Pancreas (tissue), 10 donors: ENCODE results near the gene SH2B3. TPM values are rescaled to one million over a fixed set of nuclear protein-coding genes. Genes with fewer than 3 reads are reported as not detected.

Experiments
- ATAC-seq, 4 donors: fragments of 200-7000 bp; cut with Tn5 transposase; one replicate each; pipeline versions ENCODE4 v1.8.0 to v1.9.1; 2020; ENCODE audit warnings: mild to moderate bottlenecking in 4 of 4, moderate library complexity in 4 of 4
- DNase-seq, 6 donors: peaks; one replicate each; pipeline ENCODE4 v3.0.0-alpha.2; 2020
- FAIRE-seq: peaks from 2 replicates; lab custom pipeline; 2012; peaks lifted over from hg19 to GRCh38; lab: Jason Lieb, UNC
- H3K27ac ChIP-seq, 4 donors: fragments of 200-600 bp; sonication (generic); 1 replicate in 3 of 4; 2 replicates in 1 of 4; pipeline versions ENCODE4 v1.5.0 to v1.8.0; 2020
- H3K27me3 ChIP-seq, 4 donors: fragments of 200-600 bp; one replicate each; pipeline ENCODE4 v1.8.0; 2021
- H3K36me3 ChIP-seq, 3 donors: fragments of 200-600 bp; sonication (generic) in 1 of 3; one replicate each; pipeline versions ENCODE4 v1.5.0 to v1.8.0; 2020 to 2021
- H3K4me1 ChIP-seq, 3 donors: fragments of 200-600 bp; one replicate each; pipeline ENCODE4 v1.8.0; 2021
- H3K4me3 ChIP-seq, 4 donors: fragments of 200-600 bp; sonication (generic) in 2 of 4; one replicate each; pipeline versions ENCODE4 v1.5.0 to v1.8.0; 2020 to 2021
- H3K9me3 ChIP-seq, 4 donors: fragments of 200-600 bp; one replicate each; pipeline ENCODE4 v1.8.0; 2021
- CTCF ChIP-seq, 4 donors: fragments of 200-600 bp; sonication (generic) in 3 of 4; IDR thresholded peaks; one replicate each; pipeline versions ENCODE4 v1.5.0 to v1.8.0; 2021; ENCODE audit warnings: antibody characterized with exemption in 4 of 4
- WGBS, 2 donors: extraction: QIAGEN DNeasy Blood & Tissue Kit; methylation state at CpG; one replicate each; pipeline ENCODE4 v1.1.7; 2013; 5-methylcytosine and 5-hydroxymethylcytosine counted together
- intact Hi-C, 3 donors: fragments of 100-400 bp; cut with DNase I; formaldehyde crosslinking; loops; one replicate each; pipeline versions ENCODE4 v1.11.1 to v1.14.2; 2022
- polyA plus RNA-seq, 2 donors: library from polyadenylated mRNA; stranded (reverse); fragments of 200-250 nt; gene quantifications; one replicate each; pipeline ENCODE4 v1.2.3, GENCODE V29; 2013
- total RNA-seq, 6 donors: library from RNA; stranded (reverse); fragmentation: NEBNext Ultra II Directional in 4 of 6; extraction: Animal tissue kit (Norgen Biotek cat#: 25700) in 4 of 6; gene quantifications; one replicate each; pipeline versions ENCODE4 v1.2.1 to v1.2.4, GENCODE V29; 2021 to 2023
- donor health status: healthy with polysubstance abuse.
- donor health status: DM: no; HTN: no; CAD: no; lungs with moderate emphysema.
- donor health status: DM: no; HTN: no; CAD: no.
- donor health status: control.
- donor health status: control.
- donor health status: Bipolar disorder and iron deficiency.
- donor health status: DM: yes; HTN: yes; CAD: no.
- donor health status: DM: no; HTN: no; CAD: no.
- donor health status: DM: no; HTN: no; CAD: no.
- donor health status: DM: yes; HTN: yes; CAD: no.

The SH2B3 gene
- total and polyA plus RNA-seq, 8 donors: 2.8 to 15.0 (median 6.5) TPM

- ATAC-seq: no peak
- no peak overlapping the region for H3K4me3 ChIP-seq
- no peak for TF ChIP-seq CTCF (IDR thresholded peaks at IDR 0.05)
- H3K4me1 ChIP-seq: peaks cover 26 to 38% (median 36%) of the 10 kb centered on the region in 3 donors
- H3K36me3 ChIP-seq: no peaks in the 10 kb centered on the region
- FAIRE-seq: no peak
- DNase-seq: no peak
- WGBS, 2 donors: 86 to 93% methylated on average over 7 of the region's 7 CpGs
- H3K27me3 ChIP-seq: no peaks in the 10 kb centered on the region
- intact Hi-C loops: no loop called here
- H3K27ac ChIP-seq: no peak overlapping the region
- H3K9me3 ChIP-seq: no peaks in the 10 kb centered on the region
Measured at GRCh38 chr12:111441107-111441928, 35.6 kb downstream of the SH2B3 start.

GRCh38 chr12:111442301-111443045 lies 36.8 kb downstream of the SH2B3 start:
- Histone ChIP-seq H3K4me3 (no peak overlapping the region), H3K4me1 (peaks cover 29 to 46% (median 46%) of the 10 kb centered on the region in 3 donors), H3K9me3 (no peaks in the 10 kb centered on the region), H3K27me3 (no peaks in the 10 kb centered on the region), H3K36me3 (no peaks in the 10 kb centered on the region), H3K27ac (peak overlapping the region in 3 of 4 donors; percentile 48 to 75 (median 74))
- no peak for TF ChIP-seq CTCF (IDR thresholded peaks at IDR 0.05)
- ATAC-seq (no peak), FAIRE-seq (no peak), DNase-seq (peak in 1 of 6 donors; percentile 71)
- WGBS, 2 donors: 87 to 90% methylated on average over 9 to 10 of the region's 10 CpGs
- intact Hi-C loops: no loop called here

- peak overlapping the region; percentile 48 to 75 (median 61) for H3K27ac ChIP-seq
- H3K4me3 ChIP-seq: no peak overlapping the region
- H3K36me3 ChIP-seq: no peaks in the 10 kb centered on the region
- TF ChIP-seq CTCF (IDR thresholded peaks at IDR 0.05): no peak
- H3K4me1 ChIP-seq: peaks cover 29 to 46% (median 46%) of the 10 kb centered on the region in 3 donors
- FAIRE-seq: no peak
- intact Hi-C loops: no loop called here
- WGBS, 2 donors: 94 to 95% methylated on average over 7 of the region's 7 CpGs
- DNase-seq: no peak
- no peak for ATAC-seq
- H3K27me3 ChIP-seq: no peaks in the 10 kb centered on the region
- H3K9me3 ChIP-seq: no peaks in the 10 kb centered on the region
Measured at GRCh38 chr12:111443086-111443485, 37.4 kb downstream of the SH2B3 start.

- Histone ChIP-seq H3K4me1 (peaks cover 29 to 46% (median 43%) of the 10 kb centered on the region in 3 donors), H3K27me3 (no peaks in the 10 kb centered on the region), H3K4me3 (no peak overlapping the region), H3K9me3 (no peaks in the 10 kb centered on the region), H3K36me3 (no peaks in the 10 kb centered on the region), H3K27ac (peak overlapping the region; percentile 48 to 75 (median 61))
- intact Hi-C loops: no loop called here
- ATAC-seq (peak; percentile 23 to 45 (median 37)), FAIRE-seq (no peak), DNase-seq (peak in 2 of 6 donors; percentile 68 to 70)
- no peak for TF ChIP-seq CTCF (IDR thresholded peaks at IDR 0.05)
- WGBS, 2 donors: 48 to 59% methylated on average over 7 of the region's 7 CpGs
Measured at GRCh38 chr12:111443586-111443985, 37.9 kb downstream of the SH2B3 start.
